ENCODE data around the gene UCN. TPM values are rescaled to one million over a fixed set of nuclear protein-coding genes. Genes with fewer than 3 reads are reported as not detected.

The UCN gene
- total RNA-seq, result 1.0 and 1.1 TPM in 2 replicates

GRCh38 chr2:27308359-27308881 lies at the start of gene UCN:
Gene UCN (minus strand): TSS chr2:27308445. CDS start chr2:27307895, 550 bp downstream.

GRCh38 chr2:27356382-27357181 lies 48.3 kb upstream of the UCN start, which contains the start of gene GTF3C2:
Gene GTF3C2 (minus strand): TSS chr2:27356764. CDS start chr2:27343554, 13,210 bp downstream.

DNA sequence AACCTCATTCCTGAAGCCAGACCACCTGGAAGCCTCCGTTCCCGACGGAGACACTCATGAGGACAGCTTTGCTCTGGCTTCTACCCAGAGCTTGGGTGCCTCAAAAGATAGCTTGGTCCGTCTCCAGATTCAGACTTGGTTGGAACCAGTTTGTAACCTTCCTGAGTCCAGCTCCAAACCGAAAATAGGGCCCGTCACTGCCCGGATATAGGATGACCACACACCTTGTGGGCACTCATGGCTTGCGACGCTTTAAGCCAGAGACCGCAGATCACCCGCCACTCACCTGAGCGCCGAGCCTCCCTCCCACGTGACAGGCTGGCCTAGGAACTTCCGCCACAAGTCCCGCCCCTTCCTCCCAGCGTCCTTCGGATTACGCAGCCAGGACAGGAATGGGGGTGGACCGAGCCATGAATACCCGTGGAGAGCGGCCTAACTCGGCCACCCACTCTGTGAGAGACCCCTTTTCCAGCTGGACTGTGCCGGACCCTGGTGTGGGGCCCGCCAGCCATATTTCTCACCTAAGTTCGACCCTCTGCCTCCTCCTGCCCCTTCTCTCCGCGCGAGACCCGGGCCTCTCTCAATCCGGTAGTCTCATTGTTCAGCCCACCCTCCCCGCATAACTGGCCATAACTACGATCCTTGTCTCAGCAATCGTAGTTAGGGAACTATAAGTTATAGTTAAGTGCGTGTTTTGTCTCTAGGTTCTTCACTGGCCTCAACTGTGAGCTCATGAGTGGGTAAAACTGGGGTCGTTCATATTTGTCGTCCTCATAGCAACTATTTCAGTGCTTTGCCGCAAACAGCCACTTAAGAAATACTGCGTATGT lies 14.7 kb upstream of the UCN start, which contains the start of gene MPV17:
Gene MPV17, minus strand, starts transcription at position 332 of the 830 bp plus-strand sequence. CDS start 580 bp downstream, outside the sequence.

DNA sequence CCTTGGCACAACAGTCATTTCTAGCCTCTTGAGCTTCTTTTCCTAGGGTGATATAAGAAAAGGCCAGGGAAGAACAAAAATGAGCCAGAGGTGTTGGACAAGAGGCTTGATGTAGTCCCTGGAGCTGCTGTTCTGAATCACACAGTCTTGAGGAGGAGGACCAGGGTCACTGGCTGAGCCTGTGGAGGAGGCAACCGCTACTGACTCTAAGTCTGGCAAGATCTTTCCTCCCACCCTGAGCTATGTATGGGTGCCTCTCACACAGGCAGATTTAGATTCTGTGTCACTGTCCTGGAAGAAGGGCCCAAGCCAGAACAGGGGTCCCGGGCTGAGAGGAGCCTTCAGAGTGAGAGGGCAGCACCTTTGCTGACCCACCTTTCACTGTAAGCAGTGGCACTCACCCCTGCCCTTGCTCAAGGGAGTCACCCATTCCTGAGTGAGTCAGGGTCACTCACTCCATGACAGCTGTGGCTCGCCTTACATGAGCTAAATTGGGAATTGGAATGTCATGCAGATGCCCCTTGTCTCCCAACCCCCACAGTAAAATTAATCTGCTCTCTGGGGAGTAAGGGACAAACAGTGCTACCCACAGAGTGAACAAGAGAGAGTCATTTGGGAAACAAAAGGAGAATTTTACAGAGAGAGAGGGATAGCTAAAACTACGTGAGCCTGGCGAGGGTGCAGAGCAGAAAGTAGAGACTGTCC lies 26.2 kb downstream of the UCN start, which contains the start of gene TRIM54:
Gene TRIM54, plus strand, starts transcription at position 575 of the 705 bp plus-strand sequence. CDS start 303 bp downstream, outside the sequence.

DNA sequence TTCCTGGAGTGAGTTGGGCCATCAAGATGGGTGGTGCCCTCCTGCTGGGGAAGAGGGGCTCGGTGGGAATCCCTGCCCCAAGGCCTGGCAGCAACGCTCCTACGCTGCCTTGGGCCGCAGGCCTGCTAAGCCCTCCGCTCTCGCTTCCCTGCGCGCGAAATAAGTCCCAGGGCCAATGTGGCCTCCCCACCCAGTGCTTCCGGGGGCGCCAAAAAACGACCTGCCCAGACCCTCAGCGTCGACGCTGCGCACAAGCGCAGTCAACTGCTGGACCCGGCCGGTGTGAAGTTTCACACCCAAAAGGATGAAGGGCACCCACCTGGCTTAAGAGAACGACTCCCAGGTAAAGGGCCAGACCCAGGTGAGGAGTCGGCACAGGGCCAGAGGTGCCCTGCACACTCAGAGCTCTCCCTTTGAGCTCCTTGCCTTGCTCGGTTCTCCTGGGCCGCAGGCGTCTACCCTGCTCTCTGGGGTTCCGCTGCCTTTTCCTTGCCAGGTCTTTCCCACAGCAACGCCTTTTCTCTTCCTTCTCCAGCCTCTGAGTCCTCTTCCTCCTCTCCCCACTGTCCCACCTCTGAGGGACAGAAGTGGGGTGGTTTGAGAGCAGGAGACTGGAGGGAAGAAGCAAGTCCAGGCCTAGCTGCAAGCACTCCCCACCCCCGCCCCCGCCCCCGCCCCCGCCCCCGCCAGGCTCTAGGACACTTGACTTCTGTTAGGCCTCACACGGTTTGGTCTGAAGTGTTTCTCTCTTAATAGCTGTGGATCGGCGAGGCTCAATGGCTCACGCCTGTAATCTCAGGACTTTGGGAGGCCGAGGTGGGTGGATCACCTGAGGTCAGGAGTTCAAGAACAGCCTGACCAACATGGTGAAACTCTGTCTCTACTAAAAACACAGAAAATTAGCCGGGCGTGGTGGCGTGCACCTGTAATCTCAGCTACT lies 32.8 kb downstream of the UCN start, which contains the start of gene DNAJC5G:
Gene DNAJC5G, plus strand, starts transcription at position 223 of the 940 bp plus-strand sequence. CDS start 1,296 bp downstream, outside the sequence.

DNA sequence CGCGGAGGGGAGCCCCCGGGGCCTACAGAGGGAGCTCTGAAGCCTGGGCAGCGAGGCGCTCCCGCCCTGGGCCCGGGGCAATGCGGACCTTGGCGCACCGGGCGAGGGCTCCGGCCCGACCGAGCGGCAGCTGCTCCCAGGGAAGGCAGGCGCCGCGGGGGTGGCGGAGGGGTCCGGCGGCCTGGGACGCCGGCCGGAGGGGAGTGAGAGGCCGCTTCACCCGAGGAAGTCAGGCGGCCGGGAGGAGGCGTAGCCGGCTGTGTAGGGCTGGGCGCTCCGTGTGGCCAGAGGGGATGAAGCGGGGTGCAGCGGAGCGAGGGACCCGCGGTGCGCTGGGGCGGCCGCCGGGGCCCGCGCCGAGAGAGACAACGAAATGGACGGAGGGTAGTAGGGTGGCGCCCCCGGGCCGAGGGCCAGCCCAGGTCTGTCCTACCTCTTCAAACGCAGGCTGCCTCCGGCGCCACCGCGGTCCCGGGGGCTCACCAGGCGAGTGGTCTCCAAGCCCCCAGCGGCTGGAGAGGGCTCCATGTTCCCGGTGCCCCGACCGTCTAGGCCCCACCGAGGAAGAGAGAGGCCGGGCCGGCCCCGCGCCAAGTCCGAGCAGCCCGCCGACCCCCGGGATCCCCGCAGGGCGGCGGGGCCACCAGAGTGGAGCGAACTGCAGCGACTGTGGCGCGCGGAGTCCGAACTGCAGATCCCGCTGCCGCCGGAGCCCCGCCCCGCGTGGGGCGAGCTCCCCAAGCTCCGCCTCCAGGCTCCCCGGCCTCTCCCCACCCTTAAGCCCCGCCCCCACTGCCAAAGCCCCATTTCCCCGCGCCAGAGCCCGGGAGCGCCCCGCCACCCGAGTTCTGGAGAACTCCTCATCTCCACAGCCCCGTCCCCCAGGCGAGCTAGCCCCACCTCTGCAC lies 45.6 kb downstream of the UCN start, which contains the start of gene SLC30A3:
Gene SLC30A3, minus strand, starts transcription at position 669 of the 908 bp plus-strand sequence. Its CDS starts 141 bp downstream, at position 528.

Other genes starting within 250 kb of the UCN start
- 254 and 377 TPM in 2 replicates for gene OST4, start 236.8 kb downstream of the UCN start, total RNA-seq
- gene EMILIN1, start 229.8 kb downstream of the UCN start, total RNA-seq, result 0.34 and 0.36 TPM in 2 replicates
- 0.34 and 0.78 TPM in 2 replicates for gene KHK, start 221.7 kb downstream of the UCN start, total RNA-seq
- 1.0 and 1.8 TPM in 2 replicates for gene CGREF1, start 189.3 kb downstream of the UCN start, total RNA-seq
- not detected in 2 replicates for gene ABHD1, start 184.6 kb downstream of the UCN start, total RNA-seq
- 39.4 and 82.7 TPM in 2 replicates for gene PREB, start 173.8 kb downstream of the UCN start, total RNA-seq
- gene PRR30, start 169.0 kb downstream of the UCN start, total RNA-seq, result not detected in 2 replicates
- under 0.01 TPM in 1 of 2 replicates, not detected in the other for gene TCF23, start 159.4 kb downstream of the UCN start, total RNA-seq
- gene ATRAID, start 96.4 kb downstream of the UCN start, total RNA-seq, result 122 and 193 TPM in 2 replicates
- 22.9 and 34.7 TPM in 2 replicates for gene SLC5A6, start 96.2 kb downstream of the UCN start, total RNA-seq
- gene CAD, start 91.1 kb downstream of the UCN start, total RNA-seq, result 34.9 and 61.9 TPM in 2 replicates
- not detected in 2 replicates for gene SLC30A3, start 45.4 kb downstream of the UCN start, total RNA-seq
- not detected in 2 replicates for gene DNAJC5G, start 33.0 kb downstream of the UCN start, total RNA-seq
- gene TRIM54, start 26.0 kb downstream of the UCN start, total RNA-seq, result not detected in 2 replicates
- 43.7 and 44.1 TPM in 2 replicates for gene MPV17, start 14.7 kb upstream of the UCN start, total RNA-seq
- gene GTF3C2, start 48.3 kb upstream of the UCN start, total RNA-seq, result 26.0 and 33.6 TPM in 2 replicates
- 28.6 and 32.8 TPM in 2 replicates for gene EIF2B4, start 61.9 kb upstream of the UCN start, total RNA-seq
- 79.7 and 108 TPM in 2 replicates for gene SNX17, start 62.2 kb upstream of the UCN start, total RNA-seq
- 11.9 and 12.6 TPM in 2 replicates for gene ZNF513, start 72.3 kb upstream of the UCN start, total RNA-seq
- gene PPM1G, start 101.1 kb upstream of the UCN start, total RNA-seq, result 115 and 118 TPM in 2 replicates
- 103 and 125 TPM in 2 replicates for gene NRBP1, start 120.2 kb upstream of the UCN start, total RNA-seq
- gene KRTCAP3, start 133.9 kb upstream of the UCN start, total RNA-seq, result 13.3 and 13.9 TPM in 2 replicates
- gene IFT172, start 181.3 kb upstream of the UCN start, total RNA-seq, result 5.1 and 11.4 TPM in 2 replicates
- gene FNDC4, start 186.8 kb upstream of the UCN start, total RNA-seq, result 2.8 and 6.8 TPM in 2 replicates
- under 0.01 TPM in 1 of 2 replicates, not detected in the other for gene GCKR, start 188.4 kb upstream of the UCN start, total RNA-seq

Data from nasal cavity respiratory epithelium epithelial cell of viscerocranial mucosa (primary cell).